NCI-H146 (cell line): ENCODE data around the gene PPT2.

Source experiments
- DNase-seq: peaks from one replicate; lab custom pipeline; 2025; lab: John Stamatoyannopoulos, UW

PPT2 gene

GRCh38 chr6:32153564-32154513 is at the start of gene PPT2:
TSS of gene PPT2 (plus strand) at chr6:32154141. CDS start at chr6:32154595, 454 bp downstream.
- DNase-seq = peak; percentile 79

GRCh38 chr6:32105433-32105832 is 48.5 kb upstream of the PPT2 start:
- no peak for DNase-seq

GRCh38 chr6:32107406-32107805 is 46.5 kb upstream of the PPT2 start:
- DNase-seq = no peak

GRCh38 chr6:32108094-32108627 is 45.8 kb upstream of the PPT2 start:
- DNase-seq = no peak

GRCh38 chr6:32108727-32109113 is 45.2 kb upstream of the PPT2 start:
- DNase-seq = no peak

GRCh38 chr6:32109114-32109764 is 44.7 kb upstream of the PPT2 start, which contains the start of gene TNXB:
TSS of gene TNXB (minus strand) at chr6:32109338. CDS start at chr6:32098198, 11,140 bp downstream.
- DNase-seq = peak; percentile 45

- DNase-seq = no peak
Measured at GRCh38 chr6:32109765-32110160, 44.2 kb upstream of the PPT2 start.

- no peak for DNase-seq
Measured at GRCh38 chr6:32110632-32111031, 43.3 kb upstream of the PPT2 start.

- no peak for DNase-seq
Measured at GRCh38 chr6:32111424-32112066, 42.4 kb upstream of the PPT2 start.

- no peak for DNase-seq
Measured at GRCh38 chr6:32112431-32112980, 41.4 kb upstream of the PPT2 start.

GRCh38 chr6:32113386-32114352 is 40.3 kb upstream of the PPT2 start:
- no peak for DNase-seq

GRCh38 chr6:32114796-32115195 is 39.1 kb upstream of the PPT2 start:
- DNase-seq = no peak

GRCh38 chr6:32115623-32116022 is 38.3 kb upstream of the PPT2 start:
- no peak for DNase-seq

- DNase-seq = no peak
Measured at GRCh38 chr6:32116674-32117073, 37.3 kb upstream of the PPT2 start.

- no peak for DNase-seq
Measured at GRCh38 chr6:32117461-32117860, 36.5 kb upstream of the PPT2 start.

GRCh38 chr6:32118782-32119628 is 34.9 kb upstream of the PPT2 start:
- DNase-seq = peak; percentile 70

GRCh38 chr6:32120573-32121059 is 33.3 kb upstream of the PPT2 start:
- DNase-seq = no peak

GRCh38 chr6:32123681-32124080 is 30.3 kb upstream of the PPT2 start:
- DNase-seq = no peak

GRCh38 chr6:32126880-32127279 is 27.1 kb upstream of the PPT2 start:
- no peak for DNase-seq

GRCh38 chr6:32127409-32127716 is 26.6 kb upstream of the PPT2 start:
- no peak for DNase-seq
